ENCODE results near the gene CDC42BPA.

- TF ChIP-seq EZH2 (IDR thresholded peaks at IDR 0.05; ENCODE audit: insufficient read depth, poor library complexity, severe bottlenecking) (no peak), EZH2phosphoT487 (IDR thresholded peaks at IDR 0.05; ENCODE audit: insufficient read depth, low read depth) (no peak)
Measured at GRCh38 chr1:226977643-226978431, 340.5 kb downstream of the CDC42BPA start.

Measured in GM23248 (cell line).